Measurements from ENCODE around the gene CDHR3.

- no peak for TF ChIP-seq CTCF (IDR thresholded peaks at IDR 0.05; ENCODE audit: control extremely low read depth in 1 of 3, insufficient read depth in 1 of 3, low read depth in 1 of 3, low read length in 3 of 3)
- no peak for TF ChIP-seq CHD1 (IDR thresholded peaks at IDR 0.05; ENCODE audit: low read depth, low read length)
- TF ChIP-seq JUN (IDR thresholded peaks at IDR 0.05; ENCODE audit: low read depth, low read length): no peak
- TF ChIP-seq POLR2A (IDR thresholded peaks at IDR 0.05; ENCODE audit: control extremely low read depth in 1 of 2, low read depth in 2 of 2, low read length in 2 of 2): no peak
- TF ChIP-seq EZH2 (IDR thresholded peaks at IDR 0.05; ENCODE audit: low read depth, low read length, severe bottlenecking): no peak
- TF ChIP-seq MAFK (IDR thresholded peaks at IDR 0.05; ENCODE audit: low read depth, low read length): no peak
- TF ChIP-seq SRF (IDR thresholded peaks at IDR 0.05; ENCODE audit: low read depth, low read length): no peak
- no peak for TF ChIP-seq SP1 (IDR thresholded peaks at IDR 0.05; ENCODE audit: low read depth, low read length)
- TF ChIP-seq YY1 (IDR thresholded peaks at IDR 0.05; ENCODE audit: low read depth, low read length): no peak
- TF ChIP-seq TAF1 (IDR thresholded peaks at IDR 0.05; ENCODE audit: low read depth, low read length): no peak
- TF ChIP-seq CBX5 (IDR thresholded peaks at IDR 0.05; ENCODE audit: low read depth, low read length): no peak
- 0 out of 2 replicates have a peak, but pooled peaks have one; percentile 5 for TF ChIP-seq USF2 (IDR thresholded peaks at IDR 0.05; ENCODE audit: low read length)
Observed at GRCh38 chr7:106045139-106045538, 82.1 kb downstream of the CDHR3 start.
